HG03039 (cell line): ENCODE data around the gene TRRAP.

ENCODE experiments used
- ATAC-seq: cut with Tn5 transposase; IDR thresholded peaks from one replicate; pipeline ENCODE4 v1.9.1; 2021; ENCODE audit warnings: mild to moderate bottlenecking, moderate library complexity; ENCODE audit not compliant: unreplicated experiment

The TRRAP gene

DNA sequence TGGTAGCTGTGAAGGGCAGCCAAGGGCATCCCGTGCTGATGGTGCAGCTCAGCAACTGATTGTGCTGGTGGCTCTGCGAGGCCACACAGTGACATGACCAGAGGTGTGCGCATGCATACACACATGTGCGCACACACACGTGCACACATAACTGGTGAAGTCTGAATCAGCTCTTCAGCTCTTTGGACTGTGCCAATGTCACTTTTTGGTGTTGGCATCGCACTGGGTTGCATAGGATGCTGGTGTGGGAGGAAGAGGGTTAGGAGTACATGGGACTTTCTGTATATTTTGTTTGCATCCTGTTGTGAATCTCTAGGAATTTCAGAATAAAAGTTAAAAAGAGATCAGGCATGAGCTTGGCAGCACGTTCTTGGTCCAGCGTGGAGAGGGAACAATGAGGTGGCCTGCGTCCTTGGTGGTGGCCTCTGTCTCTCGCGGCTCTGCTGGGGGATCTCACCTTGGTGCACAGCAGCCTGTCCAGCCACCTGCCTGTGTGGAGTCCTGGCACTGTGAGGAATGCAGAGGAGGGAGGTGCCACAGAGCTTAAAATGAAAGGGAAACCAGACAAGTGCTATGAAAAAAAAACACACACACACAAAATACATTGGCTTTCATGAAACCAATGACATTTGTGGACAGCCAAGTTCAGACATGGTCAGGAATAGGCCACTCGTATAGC is 124.0 kb downstream of the TRRAP start:
- ATAC-seq: no peak

DNA sequence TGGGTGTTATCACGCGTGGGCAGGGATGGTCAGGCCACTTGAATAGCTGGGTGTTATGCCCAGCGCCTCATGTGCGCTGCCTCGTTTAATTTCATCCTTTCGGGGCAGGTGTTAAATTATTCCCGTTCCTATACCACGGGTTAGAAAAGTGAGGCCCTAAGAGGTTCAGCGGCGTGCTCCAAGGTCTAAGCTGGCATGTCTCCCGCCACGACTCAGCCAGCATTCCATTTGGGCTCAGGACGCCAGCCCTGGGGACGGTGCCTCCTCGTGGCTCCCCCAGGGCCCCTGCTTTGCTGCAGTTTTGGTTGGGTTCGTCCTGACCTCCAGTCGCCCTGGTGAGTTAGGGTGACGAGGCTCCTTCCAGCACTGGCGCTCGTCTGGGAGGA is 124.5 kb downstream of the TRRAP start:
- ATAC-seq: no peak

DNA sequence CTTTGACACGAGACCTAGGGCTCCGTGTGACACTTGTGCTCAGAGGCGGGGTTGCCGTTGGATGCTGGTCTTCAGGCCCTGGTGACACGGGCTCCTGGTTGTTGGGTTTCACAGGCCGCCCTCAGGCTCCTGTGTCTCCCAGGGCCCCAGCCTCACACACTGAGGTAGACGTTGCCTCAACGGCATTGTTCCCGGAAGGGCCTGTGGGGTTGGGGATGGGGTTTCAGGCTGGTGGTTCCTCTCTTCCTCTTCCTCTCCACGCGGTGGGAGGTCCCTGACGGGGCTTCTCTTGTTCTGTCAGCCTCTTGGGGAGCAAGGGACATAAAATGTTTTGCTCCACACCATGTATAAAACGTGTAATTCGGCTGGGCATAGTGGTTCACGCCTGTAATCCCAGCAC is 125.1 kb downstream of the TRRAP start:
- ATAC-seq: no peak

DNA sequence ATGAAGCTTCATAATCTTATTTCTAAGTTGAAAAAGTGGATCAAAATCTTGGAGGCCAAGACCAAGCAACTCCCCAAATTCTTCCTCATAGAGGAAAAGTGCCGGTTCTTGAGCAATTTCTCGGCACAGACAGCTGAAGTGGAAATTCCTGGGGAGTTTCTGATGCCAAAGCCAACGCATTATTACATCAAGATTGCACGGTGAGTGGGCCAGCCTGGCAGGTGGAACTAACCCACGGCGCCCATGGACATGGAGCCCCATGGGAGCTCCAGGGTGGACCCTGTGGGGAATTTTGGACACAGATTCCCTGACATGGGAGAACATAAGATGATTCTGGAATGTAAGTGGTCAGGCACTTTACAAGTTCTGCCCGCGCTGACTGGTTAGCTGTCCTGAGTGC is 125.9 kb downstream of the TRRAP start:
- no peak for ATAC-seq

- ATAC-seq: no peak
Measured at GRCh38 chr7:99004781-99005500, 126.6 kb downstream of the TRRAP start.

- no peak for ATAC-seq
Measured at GRCh38 chr7:99005776-99006175, 127.4 kb downstream of the TRRAP start.

DNA sequence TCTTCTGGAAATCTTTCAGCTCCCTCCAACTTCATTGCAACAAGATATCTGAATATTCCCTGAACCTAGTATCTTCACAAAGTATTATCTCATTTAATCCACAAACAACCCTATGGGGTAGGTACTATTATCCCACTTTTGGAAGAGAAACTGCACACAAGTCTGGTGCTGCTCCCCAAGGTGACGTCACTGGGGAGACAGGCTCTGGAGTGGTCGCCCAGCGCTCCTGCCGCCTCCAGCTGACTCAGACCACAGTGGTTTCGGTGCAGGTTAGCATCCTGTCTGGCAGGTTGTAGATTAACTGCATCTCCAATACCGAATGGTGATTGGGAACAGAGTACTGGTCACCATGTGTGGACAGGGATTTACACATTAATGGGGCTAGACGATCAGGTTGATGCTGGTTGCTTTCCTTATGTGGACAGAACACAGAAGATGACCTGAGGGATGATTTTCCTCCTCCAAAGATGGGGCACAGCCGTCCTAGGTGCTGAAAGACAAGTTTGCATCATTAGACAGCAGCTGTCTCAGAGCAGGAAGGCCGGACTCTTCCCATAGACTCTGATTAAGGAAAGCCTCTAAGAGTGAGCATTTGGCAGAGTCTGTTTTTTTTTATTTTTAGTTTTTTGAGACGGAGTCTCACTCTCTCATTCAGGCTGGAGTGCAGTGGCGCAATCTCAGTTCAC is 128.6 kb downstream of the TRRAP start:
- ATAC-seq: no peak

DNA sequence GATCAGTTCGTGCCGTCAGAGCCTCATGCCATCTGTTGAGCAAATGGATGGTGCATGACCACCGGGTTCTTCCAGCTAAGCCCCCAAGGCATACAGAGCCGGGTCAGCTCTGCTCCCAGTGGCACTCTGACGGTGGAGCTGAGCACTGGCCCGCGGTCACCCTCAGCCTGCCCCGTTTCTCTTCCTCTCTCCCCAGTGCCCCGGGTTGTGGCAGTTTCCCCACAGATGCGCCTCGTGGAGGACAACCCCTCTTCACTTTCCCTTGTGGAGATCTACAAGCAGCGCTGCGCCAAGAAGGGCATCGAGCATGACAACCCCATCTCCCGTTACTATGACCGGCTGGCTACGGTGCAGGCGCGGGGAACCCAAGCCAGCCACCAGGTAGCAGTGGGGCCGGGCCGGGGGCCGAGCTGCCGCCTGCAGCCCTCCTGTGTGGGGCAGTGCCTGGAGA is 129.9 kb downstream of the TRRAP start:
- ATAC-seq: no peak

DNA sequence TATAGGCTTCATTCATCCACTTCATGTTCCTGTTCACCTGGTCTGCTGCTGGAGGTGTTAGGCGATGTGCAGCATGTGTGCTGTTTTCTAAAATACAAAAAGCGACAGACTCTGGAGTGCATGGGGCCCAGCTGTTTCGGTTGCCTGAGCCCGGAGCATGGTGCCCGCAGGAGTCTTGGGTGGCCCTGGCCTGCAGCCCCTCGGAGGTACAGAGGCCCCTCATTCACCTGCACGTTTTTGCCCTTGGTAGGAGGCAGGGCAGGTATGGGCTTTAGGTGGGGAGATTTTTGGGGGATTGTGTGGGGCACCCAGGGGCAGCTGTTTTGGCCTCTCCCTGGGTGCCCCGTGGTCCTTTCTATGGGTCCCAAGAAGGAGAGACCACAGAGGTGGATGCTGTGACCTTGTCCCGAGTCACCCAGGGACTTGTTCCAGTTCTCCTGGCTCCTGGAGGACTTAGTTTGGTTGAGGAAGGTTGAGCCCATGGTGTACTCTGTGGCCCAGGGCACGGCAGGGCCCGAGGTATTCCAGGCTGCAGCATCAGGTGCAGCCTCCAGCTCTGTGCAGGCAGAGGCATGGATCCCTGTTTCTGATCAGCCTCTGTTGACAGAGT is 130.7 kb downstream of the TRRAP start:
- no peak for ATAC-seq

- ATAC-seq: no peak
Measured at GRCh38 chr7:99010281-99010680, 131.9 kb downstream of the TRRAP start.

DNA sequence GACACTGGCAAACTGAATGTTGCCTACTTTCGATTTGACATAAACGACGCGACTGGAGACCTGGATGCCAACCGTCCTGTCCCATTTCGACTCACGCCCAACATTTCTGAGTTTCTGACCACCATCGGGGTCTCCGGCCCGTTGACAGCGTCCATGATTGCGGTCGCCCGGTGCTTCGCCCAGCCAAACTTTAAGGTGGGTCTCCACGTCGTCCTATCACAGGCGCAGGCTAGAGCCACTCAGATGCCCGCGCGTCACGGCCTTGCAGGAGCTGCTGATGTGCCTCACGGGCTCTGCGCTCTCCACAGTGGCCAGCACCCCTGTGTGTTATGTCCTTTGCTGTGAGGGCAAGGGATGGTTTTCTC is 133.0 kb downstream of the TRRAP start:
- ATAC-seq: no peak

- ATAC-seq: no peak
Measured at GRCh38 chr7:99011706-99012404, 133.5 kb downstream of the TRRAP start.

DNA sequence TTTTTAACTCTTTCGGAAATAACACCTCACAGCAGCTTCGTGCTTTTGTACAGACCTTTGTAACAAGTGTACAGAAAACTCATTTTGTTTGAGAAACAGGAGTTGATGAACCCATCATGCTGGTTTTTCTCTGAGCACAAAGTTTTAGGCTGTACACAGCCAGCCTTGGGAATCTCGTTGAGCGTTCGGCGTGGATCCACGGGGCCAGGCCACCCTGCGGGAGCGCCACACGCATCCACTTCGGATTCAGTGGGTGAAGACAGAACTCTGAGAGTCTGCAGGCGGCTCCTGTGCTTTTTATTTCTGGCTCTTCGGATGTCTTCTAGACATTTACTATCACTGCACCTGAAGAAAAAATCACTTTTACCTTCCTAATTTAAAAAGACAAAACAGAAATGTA is 134.4 kb downstream of the TRRAP start:
- ATAC-seq: no peak

- no peak for ATAC-seq
Measured at GRCh38 chr7:99013266-99014112, 135.2 kb downstream of the TRRAP start.

GRCh38 chr7:99014113-99014985 is 136.0 kb downstream of the TRRAP start:
- no peak for ATAC-seq

DNA sequence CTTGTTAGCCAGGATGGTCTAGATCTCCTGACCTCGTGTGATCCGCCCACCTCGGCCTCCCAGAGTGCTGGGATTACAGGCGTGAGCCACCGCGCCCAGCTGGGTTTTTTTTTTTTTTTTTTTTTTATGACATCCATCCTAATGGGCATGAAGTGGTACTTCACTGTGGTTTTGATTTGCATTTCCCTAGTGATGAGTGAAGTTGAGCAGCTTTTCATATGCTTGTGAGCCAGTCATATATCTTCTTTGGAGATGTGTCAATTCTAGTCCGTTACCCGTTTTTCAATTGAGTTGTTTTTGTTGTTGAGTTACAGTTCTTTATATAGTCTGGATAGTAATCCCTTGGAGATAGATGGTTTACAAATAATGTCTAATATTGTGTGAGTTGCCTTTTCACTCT is 137.9 kb downstream of the TRRAP start:
- ATAC-seq: no peak

DNA sequence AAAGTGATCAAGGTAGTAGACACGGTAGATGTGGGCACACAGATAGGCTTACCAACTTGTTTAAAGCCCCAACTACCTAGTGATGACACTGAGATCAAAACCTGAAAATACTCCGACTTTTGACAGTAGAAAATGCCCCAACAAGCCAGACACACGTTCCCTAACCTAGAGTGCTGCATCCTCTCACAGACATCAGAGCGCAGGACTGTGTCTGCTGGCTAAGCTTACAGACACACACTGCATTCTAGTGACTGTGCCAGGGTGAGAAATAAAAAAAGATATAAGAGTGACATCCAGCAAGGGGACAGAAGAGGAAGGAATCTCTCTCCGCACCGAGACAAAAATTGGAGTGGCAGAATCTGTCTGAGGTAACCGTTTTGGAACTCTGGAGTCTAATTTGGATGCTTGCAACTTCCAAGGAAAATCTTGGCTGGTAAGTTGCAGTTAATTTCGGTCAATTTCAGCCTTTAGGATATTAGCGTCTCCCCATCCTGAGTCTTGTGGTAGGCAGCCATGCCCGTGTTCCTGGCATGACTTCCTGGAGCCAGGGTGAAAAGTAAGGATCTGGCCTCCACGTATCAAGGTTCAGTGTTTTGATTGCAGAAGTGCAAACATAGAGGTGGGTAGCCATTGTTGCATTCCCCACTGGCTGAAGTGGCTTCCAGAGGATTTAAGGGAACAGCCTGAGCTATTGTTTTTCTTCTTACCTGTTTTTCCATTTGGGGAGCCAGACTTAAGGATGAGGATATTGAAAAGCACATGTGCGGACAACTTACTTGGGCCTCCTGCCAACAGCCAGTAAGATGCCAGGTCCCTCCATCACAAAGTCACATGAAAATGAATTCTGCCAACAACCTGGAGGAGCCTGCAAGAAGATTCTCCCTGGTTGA is 141.4 kb downstream of the TRRAP start:
- no peak for ATAC-seq

- ATAC-seq: no peak
Measured at GRCh38 chr7:99020413-99020715, 142.0 kb downstream of the TRRAP start.
